Measurements from ENCODE around the gene TNPO2.
A peak's percentile ranks its signal among the peaks of the same experiment; 100 is the strongest.
"Not testable (repeated sequence)": the region's sequence is repeated elsewhere in the genome, so short reads cannot be mapped to it uniquely, and the experiment has no call there.

The TNPO2 gene

GRCh38 chr19:12736995-12737834 lies 13.5 kb upstream of the TNPO2 start, which contains the start of gene GET3:
Gene GET3 (plus strand): TSS chr19:12737497. CDS start chr19:12737506, 9 bp downstream.
- DNase-seq: peak; percentile 99

- DNase-seq: no peak
Observed at GRCh38 chr19:12733369-12734214, 9.9 kb upstream of the TNPO2 start.

GRCh38 chr19:12731337-12731736 lies 7.6 kb upstream of the TNPO2 start:
- DNase-seq: no peak

DNA sequence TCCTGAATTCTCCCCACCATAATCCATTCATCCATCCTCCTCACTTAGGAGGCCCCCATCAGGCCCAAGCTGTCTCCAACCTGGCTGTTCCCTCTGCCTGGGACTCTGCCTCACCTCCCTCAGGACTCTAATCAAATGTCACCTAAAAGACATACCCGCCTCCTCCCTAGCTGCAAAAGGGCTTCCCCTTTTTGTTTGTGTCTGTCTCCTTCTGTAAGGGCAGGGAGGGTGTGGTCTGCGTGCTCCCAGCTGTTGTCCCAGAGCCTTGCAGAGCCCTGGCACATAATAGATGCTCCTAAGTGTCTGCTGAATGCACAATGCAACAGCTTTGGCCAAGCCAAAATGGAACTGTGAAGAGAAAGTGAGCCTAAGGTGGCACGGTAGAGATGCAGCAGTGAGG lies 6.3 kb upstream of the TNPO2 start:
- DNase-seq: no peak

GRCh38 chr19:12727745-12728433 lies 4.2 kb upstream of the TNPO2 start:
- no peak for DNase-seq

DNA sequence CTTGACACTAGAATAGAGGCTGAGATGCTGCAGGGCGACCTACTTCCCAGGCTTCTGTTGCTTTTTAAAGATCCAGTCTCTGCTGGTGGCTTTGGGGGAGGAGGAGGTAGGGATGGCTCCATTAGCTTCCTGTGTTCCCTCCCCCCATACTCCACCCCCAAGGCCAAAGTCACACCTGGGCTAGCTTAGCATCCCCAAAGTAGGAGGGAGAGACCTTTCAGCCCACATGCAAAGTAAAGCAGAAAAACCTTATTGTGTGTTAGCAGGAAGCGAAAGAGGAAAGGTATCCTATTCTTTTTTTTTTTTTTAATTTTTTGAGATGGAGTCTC lies 3.2 kb upstream of the TNPO2 start:
- DNase-seq: no peak

DNA sequence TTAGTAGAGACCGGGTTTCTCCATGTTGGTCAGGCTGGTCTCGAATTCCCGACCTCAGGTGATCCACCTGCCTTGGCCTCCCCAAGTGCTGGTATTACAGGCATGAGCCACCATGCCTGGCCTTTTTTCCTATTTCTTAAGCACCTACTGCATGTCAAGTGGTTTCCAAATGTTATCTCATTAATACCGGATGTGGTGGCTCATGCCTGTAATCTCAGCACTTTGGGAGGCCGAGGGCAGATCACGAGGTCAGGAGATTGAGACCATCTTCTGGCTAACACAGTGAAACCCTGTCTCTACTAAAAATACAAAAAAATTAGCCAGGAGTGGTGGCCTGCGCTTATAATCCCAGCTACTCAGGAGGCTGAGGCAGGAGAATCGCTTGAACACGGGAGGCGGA lies 1.9 kb upstream of the TNPO2 start:
- DNase-seq: not testable (repeated sequence)

- no peak for DNase-seq
Observed at GRCh38 chr19:12723381-12723640, 421 bp downstream of the TNPO2 start.

GRCh38 chr19:12722566-12723380 lies 959 bp downstream of the TNPO2 start:
- DNase-seq: peak; percentile 87

- no peak for DNase-seq
Observed at GRCh38 chr19:12721656-12722565, 1.8 kb downstream of the TNPO2 start.

DNA sequence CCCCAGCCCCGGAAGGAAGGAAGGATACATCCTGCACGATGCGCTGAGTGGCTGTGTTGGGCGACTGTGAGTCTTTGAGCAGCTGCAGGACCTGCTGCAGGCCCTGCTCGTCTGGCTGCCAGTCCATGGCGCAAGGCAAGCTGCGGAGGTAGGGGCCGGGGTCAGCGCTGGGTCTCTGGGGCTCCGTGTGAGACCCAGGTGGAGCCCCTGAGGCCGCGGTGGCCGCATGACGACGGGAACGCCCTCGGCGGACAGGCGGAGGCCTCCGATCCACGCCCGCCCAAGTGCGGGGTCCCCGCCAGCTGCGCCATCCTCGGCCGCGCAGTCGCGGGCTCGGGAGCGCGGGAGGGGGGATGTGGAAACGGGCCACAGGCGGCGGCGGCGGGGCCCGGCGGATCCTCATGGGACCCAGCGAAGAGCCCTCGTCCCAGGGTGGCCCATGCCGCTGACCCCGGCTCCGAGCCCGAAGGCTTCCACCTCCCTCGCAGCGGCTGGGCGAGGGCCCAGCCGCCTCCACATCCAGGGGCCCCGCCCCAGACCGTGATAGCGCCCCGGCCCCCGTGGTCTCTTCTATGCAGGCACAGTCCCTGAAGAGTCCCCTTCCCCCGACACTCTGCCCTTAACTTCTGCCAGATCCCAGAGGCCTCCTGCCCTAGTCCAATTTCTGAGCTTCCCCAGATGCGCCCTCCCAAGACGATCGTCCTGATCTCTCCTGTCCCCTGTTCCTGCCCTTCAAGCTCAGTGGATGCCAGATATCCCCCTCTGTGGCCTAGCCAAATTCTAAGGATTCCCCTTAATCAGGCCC lies 2.7 kb downstream of the TNPO2 start:
- DNase-seq: no peak

DNA sequence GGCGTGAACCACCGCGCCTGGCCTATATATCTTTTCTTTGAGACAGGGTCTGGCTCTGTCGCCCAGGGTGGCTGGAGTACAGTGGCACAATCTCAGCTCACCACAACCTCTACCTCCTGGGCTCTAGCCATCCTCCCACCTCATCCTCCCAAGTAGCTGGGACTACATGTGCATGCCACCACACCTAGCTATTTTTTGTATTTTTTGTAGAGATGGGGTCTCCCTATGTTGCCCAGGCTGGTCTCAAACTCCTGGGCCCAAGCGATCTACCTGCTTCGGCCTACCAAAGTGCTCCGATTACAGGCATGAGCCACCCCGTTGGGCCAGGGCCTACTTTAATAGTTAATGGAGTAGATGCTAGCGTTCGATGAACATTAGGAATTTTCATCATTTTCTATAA lies 3.4 kb downstream of the TNPO2 start:
- no peak for DNase-seq

DNA sequence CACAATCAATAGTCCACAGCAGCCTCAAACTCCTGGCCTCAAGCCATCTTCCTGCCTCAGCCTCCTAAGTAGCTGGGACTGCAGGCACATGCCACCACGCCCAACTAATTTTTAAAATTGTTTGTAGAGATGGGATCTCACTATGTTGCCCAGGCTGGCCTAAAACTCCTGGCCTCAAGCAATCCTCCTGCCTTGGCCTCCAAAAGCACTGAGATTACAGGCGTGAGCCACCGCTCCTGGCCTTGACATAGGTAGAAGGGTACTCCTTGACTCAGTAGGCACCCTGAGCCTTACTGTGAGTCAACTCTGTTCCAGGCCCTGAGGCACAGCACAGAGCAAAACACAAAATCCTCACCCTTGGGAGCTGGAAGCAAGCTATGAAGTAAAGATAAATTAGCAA lies 7.8 kb downstream of the TNPO2 start:
- DNase-seq: no peak

- no peak for DNase-seq
Observed at GRCh38 chr19:12715102-12715501, 8.6 kb downstream of the TNPO2 start.

- DNase-seq: not testable (repeated sequence)
Observed at GRCh38 chr19:12713304-12713703, 10.4 kb downstream of the TNPO2 start.

GRCh38 chr19:12712077-12712476 lies 11.7 kb downstream of the TNPO2 start:
- not testable (repeated sequence) for DNase-seq

DNA sequence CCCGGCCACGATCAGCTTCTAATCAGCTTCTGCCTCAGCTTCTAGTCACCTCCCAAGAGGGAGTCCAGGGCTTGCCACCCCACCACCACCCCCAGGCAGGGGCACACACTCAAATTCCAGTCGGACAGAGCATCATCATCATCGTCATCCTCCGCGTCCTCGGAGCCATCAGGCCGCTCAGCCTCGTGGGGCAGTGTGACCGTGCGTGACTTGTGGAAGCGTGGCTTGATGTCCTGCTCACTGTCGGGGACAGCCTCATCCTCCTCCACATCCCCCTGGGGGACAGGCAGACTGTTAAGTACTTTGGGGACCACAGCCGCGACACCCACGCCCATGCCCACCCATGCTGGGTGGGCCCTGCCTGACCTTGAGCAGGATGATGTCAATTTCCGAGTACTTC lies 12.5 kb downstream of the TNPO2 start:
- no peak for DNase-seq

DNA sequence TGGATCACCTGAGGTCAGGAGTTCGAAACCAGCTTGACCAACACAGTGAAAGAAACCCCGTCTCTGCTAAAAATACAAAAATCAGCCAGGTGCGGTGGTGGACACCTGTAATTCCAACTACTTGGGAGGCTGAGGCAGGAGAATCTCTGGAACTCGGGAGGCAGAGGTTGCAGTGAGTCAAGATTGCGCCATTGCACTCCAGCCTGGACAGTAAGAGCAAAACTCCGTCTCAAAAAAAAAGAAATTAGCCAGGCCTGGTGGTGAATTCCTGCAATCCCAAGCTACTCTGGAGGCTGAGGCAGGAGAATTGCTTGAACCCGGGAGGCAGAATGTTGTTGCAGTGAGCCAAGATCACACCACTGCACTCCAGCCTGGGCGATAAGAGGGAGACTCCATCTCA lies 15.1 kb downstream of the TNPO2 start:
- DNase-seq: no peak

GRCh38 chr19:12706332-12706718 lies 17.4 kb downstream of the TNPO2 start:
- DNase-seq: no peak

- DNase-seq: no peak
Observed at GRCh38 chr19:12705654-12706331, 17.9 kb downstream of the TNPO2 start.
